ENCODE measurements around the gene VPS72. TPM values are rescaled to one million over a fixed set of nuclear protein-coding genes. Genes with fewer than 3 reads are reported as not detected.
A peak's percentile ranks its signal among the peaks of the same experiment; 100 is the strongest.

The VPS72 gene
- total and polyA plus RNA-seq, 2 of the 13 experiments (the other 11 are each of a cell fraction or from before 2014, with no cell fraction given) = 33.7 to 34.5 TPM

DNA sequence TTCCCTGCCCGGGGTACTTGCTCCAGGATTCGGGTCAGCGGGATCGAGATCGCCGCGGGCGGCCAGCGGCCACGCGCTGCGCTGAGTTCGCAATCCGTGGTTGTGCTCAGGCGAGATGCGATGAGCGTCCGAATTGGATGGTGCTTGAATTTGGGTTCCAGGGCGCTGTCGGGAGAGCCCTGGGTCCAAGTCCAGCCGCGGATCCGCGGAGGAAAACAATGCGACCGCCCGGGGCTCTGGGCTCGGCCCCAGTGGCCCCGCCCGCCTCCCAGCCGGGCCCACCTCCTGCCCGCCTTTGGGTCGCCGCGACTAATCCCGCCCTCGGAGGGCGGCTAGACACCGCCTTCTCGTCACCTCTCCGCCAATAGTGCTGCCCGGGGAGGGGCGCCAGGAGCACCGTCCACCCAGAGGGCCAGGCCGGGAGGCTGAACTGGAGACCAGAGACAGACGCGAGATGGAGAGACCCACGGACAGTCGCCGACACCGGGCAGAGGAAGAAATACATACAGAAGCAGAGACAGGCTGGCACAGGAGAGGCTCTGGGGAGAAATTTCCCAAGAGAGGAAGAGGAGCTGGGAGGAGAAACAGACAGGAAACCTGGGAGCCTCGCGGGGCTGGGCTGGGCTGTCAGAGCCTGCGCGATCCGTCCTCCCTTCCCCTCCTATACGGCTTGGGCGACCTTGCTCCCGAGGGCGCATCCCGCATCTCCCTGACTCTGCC, 43.4 kb downstream of the VPS72 start, which contains the start of gene SEMA6C (continued):
- TF ChIP-seq PHF20 (CRISPR knock-in tag; IDR thresholded peaks at IDR 0.05) = 0 out of 2 replicates have a peak, but pooled peaks have one; percentile 47
- peak; percentile 39; the same call in 1 of the 2 replicates for TF ChIP-seq THAP11 (CRISPR knock-in tag; IDR thresholded peaks at IDR 0.05)
- no peak for TF ChIP-seq CENPX (CRISPR knock-in tag; IDR thresholded peaks at IDR 0.05)
- TF ChIP-seq ATF7 (IDR thresholded peaks at IDR 0.05) = no peak
- no peak for TF ChIP-seq ATF7 (CRISPR knock-in tag; IDR thresholded peaks at IDR 0.05)
- TF ChIP-seq NFE2 (CRISPR knock-in tag; IDR thresholded peaks at IDR 0.05) = no peak
- no peak for TF ChIP-seq ZNF782 (CRISPR knock-in tag; IDR thresholded peaks at IDR 0.05; ENCODE audit: borderline replicate concordance)
- no peak for TF ChIP-seq TAF15 (IDR thresholded peaks at IDR 0.05; ENCODE audit: low read depth, low read length, poor library complexity, severe bottlenecking)
- TF ChIP-seq, protein P1, sequence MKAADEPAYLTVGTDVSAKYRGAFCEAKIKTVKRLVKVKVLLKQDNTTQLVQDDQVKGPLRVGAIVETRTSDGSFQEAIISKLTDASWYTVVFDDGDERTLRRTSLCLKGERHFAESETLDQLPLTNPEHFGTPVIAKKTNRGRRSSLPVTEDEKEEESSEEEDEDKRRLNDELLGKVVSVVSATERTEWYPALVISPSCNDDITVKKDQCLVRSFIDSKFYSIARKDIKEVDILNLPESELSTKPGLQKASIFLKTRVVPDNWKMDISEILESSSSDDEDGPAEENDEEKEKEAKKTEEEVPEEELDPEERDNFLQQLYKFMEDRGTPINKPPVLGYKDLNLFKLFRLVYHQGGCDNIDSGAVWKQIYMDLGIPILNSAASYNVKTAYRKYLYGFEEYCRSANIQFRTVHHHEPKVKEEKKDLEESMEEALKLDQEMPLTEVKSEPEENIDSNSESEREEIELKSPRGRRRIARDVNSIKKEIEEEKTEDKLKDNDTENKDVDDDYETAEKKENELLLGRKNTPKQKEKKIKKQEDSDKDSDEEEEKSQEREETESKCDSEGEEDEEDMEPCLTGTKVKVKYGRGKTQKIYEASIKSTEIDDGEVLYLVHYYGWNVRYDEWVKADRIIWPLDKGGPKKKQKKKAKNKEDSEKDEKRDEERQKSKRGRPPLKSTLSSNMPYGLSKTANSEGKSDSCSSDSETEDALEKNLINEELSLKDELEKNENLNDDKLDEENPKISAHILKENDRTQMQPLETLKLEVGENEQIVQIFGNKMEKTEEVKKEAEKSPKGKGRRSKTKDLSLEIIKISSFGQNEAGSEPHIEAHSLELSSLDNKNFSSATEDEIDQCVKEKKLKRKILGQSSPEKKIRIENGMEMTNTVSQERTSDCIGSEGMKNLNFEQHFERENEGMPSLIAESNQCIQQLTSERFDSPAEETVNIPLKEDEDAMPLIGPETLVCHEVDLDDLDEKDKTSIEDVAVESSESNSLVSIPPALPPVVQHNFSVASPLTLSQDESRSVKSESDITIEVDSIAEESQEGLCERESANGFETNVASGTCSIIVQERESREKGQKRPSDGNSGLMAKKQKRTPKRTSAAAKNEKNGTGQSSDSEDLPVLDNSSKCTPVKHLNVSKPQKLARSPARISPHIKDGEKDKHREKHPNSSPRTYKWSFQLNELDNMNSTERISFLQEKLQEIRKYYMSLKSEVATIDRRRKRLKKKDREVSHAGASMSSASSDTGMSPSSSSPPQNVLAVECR (CRISPR knock-in tag; IDR thresholded peaks at IDR 0.05; ENCODE audit: borderline replicate concordance) = peak; percentile 79
- TF ChIP-seq HMG20B (CRISPR knock-in tag; conservative IDR thresholded peaks at IDR 0.05) = peak; percentile 29; the same call in 1 of the 2 replicates
- TF ChIP-seq ZNF790 (CRISPR knock-in tag; IDR thresholded peaks at IDR 0.05; ENCODE audit: borderline replicate concordance) = 0 out of 2 replicates have a peak, but pooled peaks have one; percentile 0
- TF ChIP-seq ZNF367 (CRISPR knock-in tag; IDR thresholded peaks at IDR 0.05; ENCODE audit: borderline replicate concordance) = no peak
- TF ChIP-seq, protein P2, sequence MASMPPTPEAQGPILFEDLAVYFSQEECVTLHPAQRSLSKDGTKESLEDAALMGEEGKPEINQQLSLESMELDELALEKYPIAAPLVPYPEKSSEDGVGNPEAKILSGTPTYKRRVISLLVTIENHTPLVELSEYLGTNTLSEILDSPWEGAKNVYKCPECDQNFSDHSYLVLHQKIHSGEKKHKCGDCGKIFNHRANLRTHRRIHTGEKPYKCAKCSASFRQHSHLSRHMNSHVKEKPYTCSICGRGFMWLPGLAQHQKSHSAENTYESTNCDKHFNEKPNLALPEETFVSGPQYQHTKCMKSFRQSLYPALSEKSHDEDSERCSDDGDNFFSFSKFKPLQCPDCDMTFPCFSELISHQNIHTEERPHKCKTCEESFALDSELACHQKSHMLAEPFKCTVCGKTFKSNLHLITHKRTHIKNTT (CRISPR knock-in tag; IDR thresholded peaks at IDR 0.05) = peak; percentile 33; the same call in 1 of the 2 replicates
- TF ChIP-seq, protein P3, sequence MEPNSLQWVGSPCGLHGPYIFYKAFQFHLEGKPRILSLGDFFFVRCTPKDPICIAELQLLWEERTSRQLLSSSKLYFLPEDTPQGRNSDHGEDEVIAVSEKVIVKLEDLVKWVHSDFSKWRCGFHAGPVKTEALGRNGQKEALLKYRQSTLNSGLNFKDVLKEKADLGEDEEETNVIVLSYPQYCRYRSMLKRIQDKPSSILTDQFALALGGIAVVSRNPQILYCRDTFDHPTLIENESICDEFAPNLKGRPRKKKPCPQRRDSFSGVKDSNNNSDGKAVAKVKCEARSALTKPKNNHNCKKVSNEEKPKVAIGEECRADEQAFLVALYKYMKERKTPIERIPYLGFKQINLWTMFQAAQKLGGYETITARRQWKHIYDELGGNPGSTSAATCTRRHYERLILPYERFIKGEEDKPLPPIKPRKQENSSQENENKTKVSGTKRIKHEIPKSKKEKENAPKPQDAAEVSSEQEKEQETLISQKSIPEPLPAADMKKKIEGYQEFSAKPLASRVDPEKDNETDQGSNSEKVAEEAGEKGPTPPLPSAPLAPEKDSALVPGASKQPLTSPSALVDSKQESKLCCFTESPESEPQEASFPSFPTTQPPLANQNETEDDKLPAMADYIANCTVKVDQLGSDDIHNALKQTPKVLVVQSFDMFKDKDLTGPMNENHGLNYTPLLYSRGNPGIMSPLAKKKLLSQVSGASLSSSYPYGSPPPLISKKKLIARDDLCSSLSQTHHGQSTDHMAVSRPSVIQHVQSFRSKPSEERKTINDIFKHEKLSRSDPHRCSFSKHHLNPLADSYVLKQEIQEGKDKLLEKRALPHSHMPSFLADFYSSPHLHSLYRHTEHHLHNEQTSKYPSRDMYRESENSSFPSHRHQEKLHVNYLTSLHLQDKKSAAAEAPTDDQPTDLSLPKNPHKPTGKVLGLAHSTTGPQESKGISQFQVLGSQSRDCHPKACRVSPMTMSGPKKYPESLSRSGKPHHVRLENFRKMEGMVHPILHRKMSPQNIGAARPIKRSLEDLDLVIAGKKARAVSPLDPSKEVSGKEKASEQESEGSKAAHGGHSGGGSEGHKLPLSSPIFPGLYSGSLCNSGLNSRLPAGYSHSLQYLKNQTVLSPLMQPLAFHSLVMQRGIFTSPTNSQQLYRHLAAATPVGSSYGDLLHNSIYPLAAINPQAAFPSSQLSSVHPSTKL (CRISPR knock-in tag; IDR thresholded peaks at IDR 0.05) = peak; percentile 52; the same call in 1 of the 2 replicates
- TF ChIP-seq MYC (CRISPR knock-in tag; IDR thresholded peaks at IDR 0.05; ENCODE audit: borderline replicate concordance) = 0 out of 2 replicates have a peak, but pooled peaks have one; percentile 30
- TF ChIP-seq ZNF605 (CRISPR knock-in tag; IDR thresholded peaks at IDR 0.05) = peak; percentile 19; the same call in 1 of the 2 replicates

All from HepG2 (cell line).